Bronchial epithelial cell (primary cell): ENCODE data around the gene BPIFA1. TPM values are rescaled to one million over a fixed set of nuclear protein-coding genes. Genes with fewer than 3 reads are reported as not detected.
A peak's percentile ranks its signal among the peaks of the same experiment; 100 is the strongest.

Source experiments
- DNase-seq: peaks from one replicate; pipeline ENCODE4 v3.0.0-alpha.2; 2010; ENCODE audit warnings: low read depth
- FAIRE-seq: peaks from 2 replicates; lab custom pipeline; 2011; peaks lifted over from hg19 to GRCh38; lab: Jason Lieb, UNC
- H3K27me3 ChIP-seq: 2 replicates; pipeline ENCODE4 v1.5.1; 2011; ENCODE audit warnings: low read length; ENCODE audit not compliant: control insufficient read depth, insufficient read depth
- H3K36me3 ChIP-seq: 2 replicates; pipeline ENCODE4 v1.5.1; 2011; ENCODE audit warnings: low read length; ENCODE audit not compliant: control insufficient read depth, insufficient read depth
- H3K4me3 ChIP-seq: 2 replicates; pipeline ENCODE4 v1.5.1; 2011; ENCODE audit warnings: mild to moderate bottlenecking, low read depth, low read length, control low read depth
- total RNA-seq: library from RNA; depleted of rRNA; stranded (reverse); fragments of >200 nt; gene quantifications from 2 replicates; pipeline ENCODE4 v1.2.1, GENCODE V29; 2014
- TF ChIP-seq, protein P1 (sequence below): IDR thresholded peaks from 2 replicates; pipeline ENCODE4 v1.5.1; 2011; ENCODE audit warnings: mild to moderate bottlenecking, moderate library complexity, low read length, control low read depth, inconsistent platforms; ENCODE audit not compliant: insufficient read depth, severe bottlenecking

The BPIFA1 gene
- total RNA-seq, 1 donor from 2014 or later, result not detected

DNA sequence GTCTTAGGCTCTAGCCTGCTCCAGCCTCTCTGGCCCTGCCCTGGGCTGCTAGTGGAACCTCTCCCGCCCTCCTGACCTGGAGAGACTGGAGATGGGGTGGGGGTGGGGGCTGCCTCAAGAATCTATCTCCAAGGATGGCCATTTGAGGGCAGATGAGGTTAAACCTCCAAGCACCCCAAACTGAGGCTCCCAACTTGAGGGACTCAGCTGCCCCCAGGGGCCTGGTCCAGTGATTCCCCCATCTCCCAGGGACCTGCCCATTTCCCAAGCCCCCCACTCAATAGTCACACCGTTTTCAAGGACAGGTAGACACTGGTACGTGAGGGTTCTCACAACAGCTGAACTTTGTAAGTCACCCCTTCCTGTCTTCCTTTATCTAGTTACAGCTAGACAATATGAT lies 40.1 kb downstream of the BPIFA1 start:
- DNase-seq (no peak), FAIRE-seq (no peak)
- Histone ChIP-seq H3K4me3 (no peak overlapping the region), H3K36me3 (no peaks in the 10 kb centered on the region), H3K27me3 (peaks cover 9% of the 10 kb centered on the region)
- TF ChIP-seq, protein P1, sequence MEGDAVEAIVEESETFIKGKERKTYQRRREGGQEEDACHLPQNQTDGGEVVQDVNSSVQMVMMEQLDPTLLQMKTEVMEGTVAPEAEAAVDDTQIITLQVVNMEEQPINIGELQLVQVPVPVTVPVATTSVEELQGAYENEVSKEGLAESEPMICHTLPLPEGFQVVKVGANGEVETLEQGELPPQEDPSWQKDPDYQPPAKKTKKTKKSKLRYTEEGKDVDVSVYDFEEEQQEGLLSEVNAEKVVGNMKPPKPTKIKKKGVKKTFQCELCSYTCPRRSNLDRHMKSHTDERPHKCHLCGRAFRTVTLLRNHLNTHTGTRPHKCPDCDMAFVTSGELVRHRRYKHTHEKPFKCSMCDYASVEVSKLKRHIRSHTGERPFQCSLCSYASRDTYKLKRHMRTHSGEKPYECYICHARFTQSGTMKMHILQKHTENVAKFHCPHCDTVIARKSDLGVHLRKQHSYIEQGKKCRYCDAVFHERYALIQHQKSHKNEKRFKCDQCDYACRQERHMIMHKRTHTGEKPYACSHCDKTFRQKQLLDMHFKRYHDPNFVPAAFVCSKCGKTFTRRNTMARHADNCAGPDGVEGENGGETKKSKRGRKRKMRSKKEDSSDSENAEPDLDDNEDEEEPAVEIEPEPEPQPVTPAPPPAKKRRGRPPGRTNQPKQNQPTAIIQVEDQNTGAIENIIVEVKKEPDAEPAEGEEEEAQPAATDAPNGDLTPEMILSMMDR, result no peak

DNA sequence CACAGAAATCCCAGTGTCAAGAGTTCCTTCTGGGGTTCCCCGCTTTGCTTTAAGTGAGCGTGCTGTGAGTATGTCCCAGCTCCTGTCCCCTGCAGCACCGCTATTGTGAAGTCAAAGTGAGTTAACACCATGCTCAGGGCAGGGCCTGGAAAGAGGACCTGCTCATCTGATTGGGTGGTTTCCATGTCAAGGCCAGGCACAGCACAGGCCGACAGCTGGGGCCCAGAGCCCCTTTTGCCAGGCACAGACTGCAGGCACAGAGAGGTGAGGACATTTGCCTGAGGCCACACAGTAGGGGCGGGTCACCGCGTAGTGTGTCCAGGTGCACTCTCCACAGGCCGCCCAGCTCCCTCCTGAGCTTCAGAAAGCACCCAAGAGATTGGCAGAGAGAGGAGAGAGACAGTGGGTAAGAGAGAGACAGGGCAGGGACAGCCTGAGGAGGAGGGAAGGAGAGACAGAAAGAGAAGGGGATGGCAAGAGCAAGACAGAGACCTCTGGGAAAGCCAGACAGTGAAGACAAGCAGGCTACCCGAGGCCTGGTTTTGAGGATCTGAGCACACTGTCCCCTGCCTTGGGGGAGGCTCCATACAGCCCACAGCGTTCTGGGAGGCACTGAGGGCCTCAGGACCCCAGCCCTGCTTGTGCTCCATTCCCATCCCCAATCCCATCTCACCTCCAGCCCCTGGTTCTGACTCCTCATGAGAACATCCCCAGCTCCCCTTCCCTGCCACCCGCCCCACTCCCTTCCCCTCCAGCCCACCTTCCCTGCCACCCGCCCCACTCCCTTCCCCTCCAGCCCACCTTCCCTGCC lies 40.7 kb downstream of the BPIFA1 start:
- FAIRE-seq (peak; percentile 28), DNase-seq (no peak)
- H3K36me3 ChIP-seq, result no peaks in the 10 kb centered on the region
- H3K4me3 ChIP-seq, result no peak overlapping the region
- TF ChIP-seq, protein P1, result no peak
- H3K27me3 ChIP-seq, result peaks cover 9% of the 10 kb centered on the region

DNA sequence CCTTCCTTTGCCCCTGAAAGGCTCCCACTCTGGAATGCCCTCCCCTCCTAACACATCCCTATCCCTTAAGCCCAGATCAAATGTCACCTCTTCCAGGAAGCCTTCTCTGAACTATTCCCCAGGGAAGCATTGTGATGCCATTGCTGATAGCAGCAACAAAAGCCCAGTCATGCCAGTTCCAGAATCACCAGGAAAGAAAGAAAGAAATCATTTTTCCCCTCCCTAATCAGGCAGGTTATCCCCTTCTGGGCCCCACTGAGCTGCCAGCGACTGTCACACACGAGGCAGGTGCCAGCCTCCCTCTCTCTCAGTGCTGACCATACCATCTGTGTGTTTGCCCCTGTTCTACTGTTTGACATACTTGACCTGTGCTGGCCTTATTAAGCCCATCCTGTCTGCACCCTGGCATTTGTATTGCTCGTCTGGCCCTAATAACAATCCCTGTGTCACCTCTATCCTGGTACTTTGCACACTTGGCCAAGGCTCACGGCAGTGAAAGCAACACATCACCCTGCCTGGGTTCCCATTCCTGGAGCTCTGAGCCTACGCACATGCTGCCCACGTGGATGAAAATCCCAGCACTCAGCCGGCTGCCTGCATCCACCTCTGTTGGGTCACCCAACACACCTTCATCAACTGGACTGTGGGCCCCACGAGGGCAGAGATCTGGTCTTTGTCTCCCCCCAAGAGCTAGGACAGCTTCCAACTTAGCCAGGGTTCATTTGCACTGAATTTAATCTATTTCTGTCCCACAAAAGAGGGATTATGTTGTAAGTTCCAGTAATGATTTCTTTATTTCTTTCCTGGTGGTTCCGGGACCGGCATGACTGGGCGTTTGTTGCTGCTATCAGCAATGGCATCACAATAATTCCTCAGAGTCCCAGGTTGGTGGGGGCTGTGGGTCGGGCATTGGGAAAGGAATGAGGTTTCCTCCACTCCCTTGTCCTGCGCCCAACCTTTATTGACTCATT lies 42.0 kb downstream of the BPIFA1 start:
- H3K4me3 ChIP-seq, result no peak overlapping the region
- TF ChIP-seq, protein P1, result no peak
- DNase-seq (no peak), FAIRE-seq (no peak)
- no peaks in the 10 kb centered on the region for H3K36me3 ChIP-seq
- H3K27me3 ChIP-seq, result peaks cover 9% of the 10 kb centered on the region

DNA sequence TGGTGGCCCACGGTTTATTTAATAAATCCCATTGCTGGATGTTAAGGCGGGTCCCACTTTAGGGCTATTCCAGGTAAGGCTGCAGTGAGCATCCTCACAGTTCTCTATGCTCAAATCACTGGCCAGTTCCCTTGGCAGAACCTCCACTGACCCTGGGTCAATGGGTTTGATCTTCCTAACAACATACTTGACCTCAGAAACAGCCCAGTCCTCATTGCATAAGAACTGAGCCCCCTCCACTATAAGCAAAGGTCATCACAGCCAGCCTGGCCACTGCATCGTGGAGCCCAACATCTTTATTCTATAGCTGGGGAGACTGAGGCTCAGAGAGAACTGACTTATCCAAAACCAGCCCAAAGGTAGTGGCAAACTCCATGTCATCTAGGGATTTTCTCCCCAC lies 42.9 kb downstream of the BPIFA1 start:
- FAIRE-seq, result no peak
- peaks cover 9% of the 10 kb centered on the region for H3K27me3 ChIP-seq

DNA sequence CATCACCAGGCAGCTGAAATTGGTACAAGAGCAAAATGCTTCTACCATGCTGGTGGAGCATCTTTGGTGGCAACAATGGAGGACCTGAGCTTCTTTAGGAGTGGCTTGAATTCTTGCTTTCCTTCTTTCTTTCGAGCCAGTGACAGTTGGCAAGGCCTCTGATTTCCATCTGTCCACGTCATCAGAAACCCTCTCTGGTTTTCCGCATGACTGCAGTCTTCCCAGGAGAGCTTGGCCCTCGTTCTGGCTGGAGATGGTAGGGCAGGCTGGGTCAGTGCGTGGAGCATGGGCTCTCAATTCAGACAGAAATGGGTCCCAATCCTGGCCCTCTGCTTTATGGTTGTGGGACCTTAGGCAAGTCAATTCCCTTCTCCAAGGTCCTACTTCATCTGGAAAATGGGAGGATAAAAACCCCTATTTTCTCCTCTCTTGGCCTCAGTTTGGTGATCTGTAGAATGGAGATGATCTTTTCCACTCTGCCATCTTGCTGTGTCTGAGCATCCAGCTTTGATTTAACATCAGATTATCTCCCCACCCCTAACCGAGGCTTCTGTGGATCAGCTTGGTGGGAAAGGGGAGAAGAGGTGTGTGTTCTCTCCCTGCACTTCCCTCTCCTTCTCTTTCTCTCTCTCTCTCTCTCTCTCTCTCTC lies 43.6 kb downstream of the BPIFA1 start:
- no peak overlapping the region for H3K4me3 ChIP-seq
- H3K27me3 ChIP-seq, result peaks cover 9% of the 10 kb centered on the region
- FAIRE-seq (no peak), DNase-seq (no peak)
- TF ChIP-seq, protein P1, result no peak
- no peaks in the 10 kb centered on the region for H3K36me3 ChIP-seq

More for the DNA sequence above, 42.9 kb downstream of the BPIFA1 start:
- no peak for DNase-seq
- Histone ChIP-seq H3K36me3 (no peaks in the 10 kb centered on the region), H3K4me3 (no peak overlapping the region)
- TF ChIP-seq, protein P1, result no peak
